Brain microvascular endothelial cell (primary cell): ENCODE results near the gene DKK3.

ENCODE experiments used
- DNase-seq: peaks from one replicate; pipeline ENCODE4 v3.0.0-alpha.2; 2020
- H3K27ac ChIP-seq: fragments of 250-450 bp; sonication (Bioruptor Pico); 2 replicates; pipeline ENCODE4 v1.5.1; 2020; ENCODE audit warnings: mild to moderate bottlenecking, moderate library complexity
- H3K27me3 ChIP-seq: fragments of 250-450 bp; sonication (Bioruptor Pico); replicated peaks from 2 replicates; pipeline ENCODE4 v1.5.1; 2020; ENCODE audit warnings: mild to moderate bottlenecking
- H3K36me3 ChIP-seq: fragments of 250-450 bp; sonication (Bioruptor Pico); replicated peaks from 2 replicates; pipeline ENCODE4 v1.5.1; 2020; ENCODE audit warnings: mild to moderate bottlenecking
- H3K4me3 ChIP-seq: 2 replicates; pipeline ENCODE4 v1.5.1; 2011; ENCODE audit warnings: low read depth, mild to moderate bottlenecking, control low read depth, low read length, moderate library complexity
- in situ Hi-C: cut with HindIII; loops from 2 replicates; pipeline ENCODE4 v1.10.0; 2017; ENCODE audit warnings: low sequenced_read_pairs, low pct_ligation_motif_present
- TF ChIP-seq, protein P1 (sequence below): IDR thresholded peaks from 2 replicates; pipeline ENCODE4 v1.5.1; 2011; ENCODE audit warnings: low read depth, mild to moderate bottlenecking, moderate library complexity, low read length, control low read depth, inconsistent platforms; ENCODE audit errors: missing control alignments

DKK3 gene

DNA sequence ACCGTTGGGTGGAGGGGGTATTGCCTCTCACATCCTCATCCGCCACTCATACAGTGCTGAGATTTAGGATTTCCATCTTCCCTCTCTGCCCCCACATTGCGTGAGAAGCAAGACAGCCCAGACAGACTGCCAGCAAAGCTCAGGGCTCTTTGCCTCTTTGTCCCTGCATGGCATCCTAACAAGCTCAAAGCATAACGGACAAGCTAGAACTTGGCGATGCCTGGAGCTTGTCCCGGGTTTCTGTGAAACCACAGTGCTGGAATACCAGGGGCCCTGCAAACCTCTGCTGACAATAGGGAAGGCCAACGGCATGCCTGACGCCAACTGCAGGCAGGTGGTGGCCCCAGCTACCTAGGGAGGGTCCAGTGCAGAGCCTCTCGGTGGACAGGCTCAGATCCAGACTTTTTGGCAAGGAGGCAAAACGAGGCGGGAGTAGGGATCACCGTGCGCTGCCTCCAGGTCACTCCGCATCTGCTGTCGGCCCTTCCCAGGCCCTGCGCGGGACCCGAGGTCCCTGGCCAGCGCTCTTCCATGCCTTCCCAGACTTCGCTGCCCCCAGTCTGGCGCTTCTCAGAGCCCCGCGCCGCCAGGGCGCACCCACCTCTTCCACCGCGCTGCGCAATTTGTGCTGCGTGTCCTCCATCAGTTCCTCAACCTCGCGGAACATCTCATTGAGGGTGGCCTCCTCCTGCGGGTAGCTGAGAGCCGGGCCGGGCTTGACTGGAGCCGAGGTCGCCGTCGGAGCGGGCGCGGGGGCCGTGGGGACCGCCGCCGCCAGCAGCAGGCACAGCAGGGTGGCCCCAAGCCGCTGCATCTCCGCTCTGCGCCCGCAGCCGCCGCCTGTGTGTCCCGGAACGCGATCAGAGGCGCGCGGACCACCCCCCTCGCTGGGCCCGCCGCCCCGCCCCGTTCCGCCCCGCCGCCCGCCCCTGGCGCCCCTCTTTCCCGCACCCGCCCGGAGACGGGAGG, at the start of gene DKK3:
DKK3 (minus strand) TSS at position 858 of the 969 bp plus-strand sequence; CDS start at position 814, 44 bp downstream.
- in situ Hi-C loops, result no loop called here
- Histone ChIP-seq H3K27me3 (no peaks in the 10 kb centered on the region), H3K27ac (no peak within 1 kb of the TSS), H3K36me3 (no peaks in the 10 kb centered on the region), H3K4me3 (peak within 1 kb of the TSS; percentile 79)
- no peak for DNase-seq
- TF ChIP-seq, protein P1, sequence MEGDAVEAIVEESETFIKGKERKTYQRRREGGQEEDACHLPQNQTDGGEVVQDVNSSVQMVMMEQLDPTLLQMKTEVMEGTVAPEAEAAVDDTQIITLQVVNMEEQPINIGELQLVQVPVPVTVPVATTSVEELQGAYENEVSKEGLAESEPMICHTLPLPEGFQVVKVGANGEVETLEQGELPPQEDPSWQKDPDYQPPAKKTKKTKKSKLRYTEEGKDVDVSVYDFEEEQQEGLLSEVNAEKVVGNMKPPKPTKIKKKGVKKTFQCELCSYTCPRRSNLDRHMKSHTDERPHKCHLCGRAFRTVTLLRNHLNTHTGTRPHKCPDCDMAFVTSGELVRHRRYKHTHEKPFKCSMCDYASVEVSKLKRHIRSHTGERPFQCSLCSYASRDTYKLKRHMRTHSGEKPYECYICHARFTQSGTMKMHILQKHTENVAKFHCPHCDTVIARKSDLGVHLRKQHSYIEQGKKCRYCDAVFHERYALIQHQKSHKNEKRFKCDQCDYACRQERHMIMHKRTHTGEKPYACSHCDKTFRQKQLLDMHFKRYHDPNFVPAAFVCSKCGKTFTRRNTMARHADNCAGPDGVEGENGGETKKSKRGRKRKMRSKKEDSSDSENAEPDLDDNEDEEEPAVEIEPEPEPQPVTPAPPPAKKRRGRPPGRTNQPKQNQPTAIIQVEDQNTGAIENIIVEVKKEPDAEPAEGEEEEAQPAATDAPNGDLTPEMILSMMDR, result no peak

DNA sequence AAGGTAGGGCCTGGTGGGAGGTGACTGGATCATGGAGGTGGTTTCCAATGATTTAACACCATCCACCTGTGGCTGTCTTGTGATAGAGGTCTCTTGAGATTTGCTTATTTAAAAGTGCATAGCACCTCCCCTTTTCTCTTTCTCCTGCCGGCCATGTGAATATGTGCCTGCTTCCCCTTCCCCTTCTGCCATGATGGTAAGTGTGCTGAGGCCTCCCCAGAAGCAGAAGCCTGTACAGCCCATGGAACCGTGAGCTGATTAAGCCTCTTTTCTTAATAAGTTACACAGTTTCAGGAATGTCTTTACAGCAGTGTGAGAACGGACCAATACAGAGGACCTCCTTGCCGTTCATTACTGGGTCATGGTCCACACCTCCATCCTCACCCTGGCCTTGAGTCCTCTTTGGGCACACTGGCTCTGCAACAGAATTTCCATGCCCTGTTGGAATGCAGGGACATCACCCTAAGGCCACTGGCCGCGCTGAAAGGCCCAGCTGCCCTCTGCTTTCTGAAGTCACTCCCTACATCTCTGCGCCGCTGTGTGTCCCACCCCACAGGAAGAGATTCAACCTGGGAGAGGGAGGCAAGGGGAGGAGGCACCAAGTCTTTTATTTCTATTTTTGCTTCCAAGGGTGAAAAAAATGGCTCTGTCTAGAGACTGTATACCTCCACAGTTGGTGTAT, 49.0 kb upstream of the DKK3 start:
- Histone ChIP-seq H3K36me3 (no peaks in the 10 kb centered on the region), H3K4me3 (no peak overlapping the region), H3K27ac (no peak overlapping the region), H3K27me3 (no peaks in the 10 kb centered on the region)
- in situ Hi-C loops, result no loop called here
- no peak for DNase-seq
- TF ChIP-seq, protein P1, result no peak

DNA sequence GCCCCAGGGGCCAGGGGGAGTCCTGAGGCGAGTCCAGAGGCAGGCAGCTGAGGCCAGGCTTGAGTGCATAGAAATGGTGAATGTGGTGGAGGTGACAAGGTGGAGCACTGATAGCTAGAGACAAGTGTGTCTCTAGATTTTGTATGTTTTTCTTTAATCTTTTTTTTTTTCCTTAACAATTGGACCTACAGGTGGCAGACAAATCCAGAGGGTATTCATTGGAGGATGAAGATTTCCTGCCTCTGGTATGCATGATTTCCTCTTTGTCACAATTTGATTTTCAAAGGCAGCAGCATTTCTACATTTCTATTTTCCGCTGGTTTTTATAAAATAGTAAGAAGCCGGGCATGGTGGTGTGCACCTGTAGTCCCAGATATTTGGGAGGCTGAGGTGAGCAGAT, 47.7 kb upstream of the DKK3 start:
- in situ Hi-C loops, result no loop called here
- DNase-seq, result no peak

DNA sequence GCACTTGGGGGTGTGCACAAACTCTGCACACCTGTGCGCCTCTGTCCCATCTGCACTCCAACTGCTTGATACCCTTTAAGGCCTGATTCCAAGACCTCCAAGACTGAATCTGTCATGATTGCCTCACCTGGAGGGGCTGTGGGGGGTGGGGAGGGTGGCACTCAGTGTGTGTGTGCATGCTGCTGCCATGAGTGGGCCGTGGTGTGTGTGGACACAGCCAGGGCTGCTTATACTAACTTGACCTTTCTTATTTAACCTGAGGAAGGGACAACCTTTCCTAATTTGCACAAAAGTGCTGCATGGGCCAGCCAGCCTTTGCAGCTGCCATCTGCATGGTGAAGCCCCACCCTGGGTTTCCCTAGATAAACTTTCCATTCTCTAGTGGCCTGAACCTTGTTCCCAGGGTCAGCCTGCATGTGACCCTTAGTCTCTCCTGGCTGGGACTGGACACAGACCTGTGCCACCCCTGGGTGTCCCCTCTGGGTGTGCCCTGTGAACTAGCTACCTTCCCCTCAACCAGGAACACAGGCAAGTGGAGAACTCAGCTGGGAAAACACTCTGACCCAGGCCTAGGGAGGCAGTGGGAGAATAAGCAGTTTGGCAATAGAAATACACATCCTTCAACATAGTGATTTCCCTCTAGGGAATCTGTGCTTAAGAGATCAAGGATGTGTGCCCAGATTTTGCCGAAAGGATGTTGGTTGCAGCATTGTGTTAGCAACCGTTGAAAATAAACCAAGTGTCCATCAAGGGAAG, 45.4 kb upstream of the DKK3 start:
- TF ChIP-seq, protein P1, result no peak
- no peak overlapping the region for H3K27ac ChIP-seq

More for the DNA sequence above, 47.7 kb upstream of the DKK3 start:
- H3K36me3 ChIP-seq, result no peaks in the 10 kb centered on the region
- H3K27ac ChIP-seq, result no peak overlapping the region
- H3K27me3 ChIP-seq, result no peaks in the 10 kb centered on the region
- TF ChIP-seq, protein P1, result no peak
- no peak overlapping the region for H3K4me3 ChIP-seq

DNA sequence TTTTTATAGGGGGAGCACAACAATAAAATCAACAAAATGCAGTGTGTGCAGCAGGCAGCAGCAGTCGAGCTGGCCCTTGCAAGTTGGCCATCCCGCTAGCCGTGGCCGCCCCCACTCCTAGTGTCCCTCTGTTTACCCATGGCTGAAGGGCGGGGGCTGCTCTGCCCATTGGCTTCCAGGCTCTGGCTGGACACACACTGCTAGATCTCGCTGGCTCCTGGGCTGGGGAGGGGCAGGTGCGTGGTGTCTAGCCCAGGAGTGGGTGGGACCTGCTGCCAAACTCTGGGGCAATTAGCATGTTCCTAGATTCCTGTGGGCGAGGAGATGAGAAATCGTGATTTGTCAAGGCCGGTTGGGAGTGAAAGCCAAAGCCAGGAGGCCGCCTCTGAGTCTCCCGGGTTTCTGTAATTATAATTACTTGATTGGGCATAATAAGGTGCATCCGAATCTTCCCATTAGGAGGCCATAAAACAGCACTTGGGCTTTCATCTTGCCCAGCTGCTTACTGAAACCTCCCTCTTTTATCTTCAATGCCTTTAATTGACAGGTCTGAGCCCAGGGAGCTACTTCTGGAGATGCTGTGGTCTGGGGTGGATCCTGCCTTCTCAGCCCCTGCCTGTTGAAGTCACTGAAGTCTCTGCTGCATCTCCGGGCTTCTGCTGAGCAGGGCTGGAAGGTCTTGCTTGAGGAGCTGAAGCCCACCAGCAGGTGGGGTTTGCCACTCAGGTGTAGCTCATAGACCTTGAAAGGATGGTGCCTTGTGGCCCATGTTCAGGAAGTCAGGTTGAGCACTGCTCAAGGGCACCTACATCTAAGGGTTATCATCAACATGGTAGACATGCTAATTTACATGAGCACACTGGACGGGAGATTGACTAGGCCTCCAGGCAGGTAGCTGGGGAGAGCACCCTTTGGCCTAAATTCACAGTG, 44.5 kb upstream of the DKK3 start:
- DNase-seq, result no peak
- no peak overlapping the region for H3K27ac ChIP-seq
- in situ Hi-C loops, result no loop called here

More for the DNA sequence above, 45.4 kb upstream of the DKK3 start:
- in situ Hi-C loops, result no loop called here
- DNase-seq, result no peak
- H3K4me3 ChIP-seq, result no peak overlapping the region
- H3K27me3 ChIP-seq, result no peaks in the 10 kb centered on the region
- no peaks in the 10 kb centered on the region for H3K36me3 ChIP-seq

More for the DNA sequence above, 44.5 kb upstream of the DKK3 start:
- H3K36me3 ChIP-seq, result no peaks in the 10 kb centered on the region
- no peak overlapping the region for H3K4me3 ChIP-seq
- H3K27me3 ChIP-seq, result no peaks in the 10 kb centered on the region
- TF ChIP-seq, protein P1, result peak; percentile 34
